ENCODE data around the gene PRLR.
"Not testable (repeated sequence)": the region's sequence is repeated elsewhere in the genome, so short reads cannot be mapped to it uniquely, and the experiment has no call there.

PRLR gene

GRCh38 chr5:35252963-35253362 lies 22.7 kb upstream of the PRLR start:
- no peak for DNase-seq (ENCODE audit: low spot score)
- no peak for TF ChIP-seq CTCF (IDR thresholded peaks at IDR 0.05)
- Histone ChIP-seq H3K4me3 (no peak overlapping the region), H3K27ac (no peak overlapping the region)

- Histone ChIP-seq H3K4me3 (peak overlapping the region; percentile 31), H3K27ac (no peak overlapping the region)
- DNase-seq (ENCODE audit: low spot score) = no peak
- TF ChIP-seq CTCF (IDR thresholded peaks at IDR 0.05) = no peak
Observed at GRCh38 chr5:35248843-35249780, 18.8 kb upstream of the PRLR start.

GRCh38 chr5:35247648-35248034 lies 17.4 kb upstream of the PRLR start:
- no peak for TF ChIP-seq CTCF (IDR thresholded peaks at IDR 0.05)
- Histone ChIP-seq H3K4me3 (peak overlapping the region; percentile 5), H3K27ac (peak overlapping the region; percentile 46 to 47)
- DNase-seq (ENCODE audit: low spot score) = no peak

- no peak for DNase-seq (ENCODE audit: low spot score)
- Histone ChIP-seq H3K4me3 (peak overlapping the region; percentile 5), H3K27ac (peak overlapping the region; percentile 46 to 47)
- TF ChIP-seq CTCF (IDR thresholded peaks at IDR 0.05) = no peak
Observed at GRCh38 chr5:35246900-35247647, 16.8 kb upstream of the PRLR start.

- no peak for TF ChIP-seq CTCF (IDR thresholded peaks at IDR 0.05)
- no peak overlapping the region for H3K4me3 ChIP-seq
- no peak overlapping the region for H3K27ac ChIP-seq
- DNase-seq (ENCODE audit: low spot score) = no peak
Observed at GRCh38 chr5:35246411-35246810, 16.1 kb upstream of the PRLR start.

GRCh38 chr5:35245371-35245770 lies 15.1 kb upstream of the PRLR start:
- not testable (repeated sequence) for H3K4me3 ChIP-seq; DNase-seq (ENCODE audit: low spot score); H3K27ac ChIP-seq

- Histone ChIP-seq H3K27ac (no peak overlapping the region), H3K4me3 (no peak overlapping the region)
- no peak for DNase-seq (ENCODE audit: low spot score)
- no peak for TF ChIP-seq CTCF (IDR thresholded peaks at IDR 0.05)
Observed at GRCh38 chr5:35244171-35244570, 13.9 kb upstream of the PRLR start.

Data from coronary artery (tissue), 2 donors.